ENCODE measurements around the gene MADD.

MADD gene

DNA sequence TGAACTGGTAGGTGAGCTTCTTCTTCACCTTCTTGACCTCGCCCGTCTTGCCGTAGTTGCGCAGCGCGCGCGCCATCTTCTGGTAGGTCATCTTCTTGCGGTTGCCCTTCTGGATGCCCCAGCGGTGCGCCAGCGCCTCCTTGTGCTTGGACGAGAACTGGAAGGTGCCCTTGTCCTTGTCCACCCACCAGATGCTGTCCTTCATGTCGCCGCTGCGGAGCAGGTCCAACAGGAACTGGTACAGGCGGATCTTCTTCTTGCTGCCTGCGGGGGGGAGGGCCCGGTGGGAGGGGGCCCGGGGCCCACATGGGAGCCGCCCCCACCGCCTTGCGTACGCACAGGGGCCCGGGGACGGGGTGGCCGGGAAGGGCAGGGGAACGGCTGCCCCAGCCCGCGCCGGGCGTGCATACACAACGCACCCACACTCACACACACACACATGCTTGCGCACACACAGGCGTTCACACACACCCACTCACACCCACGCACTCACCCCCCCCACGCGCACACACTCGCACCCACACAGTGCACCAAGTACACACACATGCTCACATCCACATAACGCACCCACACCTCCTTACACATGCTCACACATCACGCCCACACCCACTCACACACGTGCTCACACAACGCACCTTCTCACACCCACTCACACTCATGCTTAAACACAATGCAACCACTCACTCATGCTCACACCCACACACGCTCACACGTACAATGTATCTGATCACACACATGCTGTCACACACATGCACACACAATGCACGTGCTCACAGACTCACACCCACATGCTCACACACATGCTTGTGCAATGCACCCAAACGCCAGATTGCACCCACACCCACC, 85.6 kb downstream of the MADD start:
- Mint-ChIP-seq H3K4me3 (peak overlapping the region; percentile 72 to 82 (median 81)), H3K9me3 (no peaks in the 10 kb centered on the region), H3K4me1 (no peaks in the 10 kb centered on the region), H3K36me3 (ENCODE audit: low read depth) (no peaks in the 10 kb centered on the region), H3K27me3 (ENCODE audit: low read depth) (no peaks in the 10 kb centered on the region), H3K27ac (peak overlapping the region in 2 of 3 experiments; percentile 53 to 60)
- TF ChIP-seq, protein P1, sequence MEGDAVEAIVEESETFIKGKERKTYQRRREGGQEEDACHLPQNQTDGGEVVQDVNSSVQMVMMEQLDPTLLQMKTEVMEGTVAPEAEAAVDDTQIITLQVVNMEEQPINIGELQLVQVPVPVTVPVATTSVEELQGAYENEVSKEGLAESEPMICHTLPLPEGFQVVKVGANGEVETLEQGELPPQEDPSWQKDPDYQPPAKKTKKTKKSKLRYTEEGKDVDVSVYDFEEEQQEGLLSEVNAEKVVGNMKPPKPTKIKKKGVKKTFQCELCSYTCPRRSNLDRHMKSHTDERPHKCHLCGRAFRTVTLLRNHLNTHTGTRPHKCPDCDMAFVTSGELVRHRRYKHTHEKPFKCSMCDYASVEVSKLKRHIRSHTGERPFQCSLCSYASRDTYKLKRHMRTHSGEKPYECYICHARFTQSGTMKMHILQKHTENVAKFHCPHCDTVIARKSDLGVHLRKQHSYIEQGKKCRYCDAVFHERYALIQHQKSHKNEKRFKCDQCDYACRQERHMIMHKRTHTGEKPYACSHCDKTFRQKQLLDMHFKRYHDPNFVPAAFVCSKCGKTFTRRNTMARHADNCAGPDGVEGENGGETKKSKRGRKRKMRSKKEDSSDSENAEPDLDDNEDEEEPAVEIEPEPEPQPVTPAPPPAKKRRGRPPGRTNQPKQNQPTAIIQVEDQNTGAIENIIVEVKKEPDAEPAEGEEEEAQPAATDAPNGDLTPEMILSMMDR (IDR thresholded peaks at IDR 0.05; ENCODE audit: unreplicated experiment in 3 of 3), result peak; percentile 90 to 99 (median 91)

DNA sequence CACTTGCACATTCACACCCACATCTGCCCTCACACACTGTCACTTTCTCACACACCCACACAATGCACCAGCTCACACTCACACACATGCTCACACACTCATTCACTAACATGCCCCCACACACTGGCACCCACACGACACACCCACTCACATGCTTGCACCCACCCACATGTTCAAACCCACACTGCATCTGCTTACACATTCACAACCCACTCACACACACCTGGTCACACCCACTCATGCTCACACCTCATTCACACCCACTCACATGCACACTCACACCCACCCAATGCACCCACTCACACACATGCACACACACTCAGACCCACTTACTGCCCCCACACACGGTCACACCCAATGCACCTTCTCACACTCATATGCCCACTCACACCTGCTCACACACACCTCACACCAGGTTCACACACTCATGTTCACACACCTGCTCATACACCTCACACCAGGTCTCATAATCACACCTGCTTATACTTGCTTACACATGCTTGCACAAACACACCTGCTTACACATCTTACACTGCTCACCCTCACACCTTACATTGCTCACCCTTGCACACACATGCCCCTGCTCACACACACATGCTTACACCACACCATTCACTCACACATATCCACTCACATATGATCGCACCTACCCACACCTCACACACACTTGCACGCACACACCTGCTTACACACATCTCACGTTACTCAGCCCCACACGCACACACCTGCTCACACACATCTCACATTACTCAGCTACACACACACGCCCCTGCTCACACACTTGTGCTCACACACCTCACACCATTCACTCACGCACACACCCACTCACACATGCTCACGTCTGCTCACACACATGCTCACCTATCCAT, 86.4 kb downstream of the MADD start:
- Mint-ChIP-seq H3K27me3 (ENCODE audit: low read depth) (no peaks in the 10 kb centered on the region), H3K4me1 (no peaks in the 10 kb centered on the region), H3K36me3 (ENCODE audit: low read depth) (no peaks in the 10 kb centered on the region), H3K9me3 (no peaks in the 10 kb centered on the region), H3K27ac (no peak overlapping the region), H3K4me3 (no peak overlapping the region)
- TF ChIP-seq, protein P1 (IDR thresholded peaks at IDR 0.05; ENCODE audit: unreplicated experiment in 3 of 3), result no peak

- TF ChIP-seq, protein P1 (IDR thresholded peaks at IDR 0.05; ENCODE audit: unreplicated experiment in 3 of 3), result no peak
- Mint-ChIP-seq H3K27ac (no peak overlapping the region), H3K4me3 (no peak overlapping the region), H3K36me3 (ENCODE audit: low read depth) (no peaks in the 10 kb centered on the region), H3K9me3 (no peaks in the 10 kb centered on the region), H3K4me1 (no peaks in the 10 kb centered on the region), H3K27me3 (ENCODE audit: low read depth) (no peaks in the 10 kb centered on the region)
Measured at GRCh38 chr11:47356998-47357329, 87.0 kb downstream of the MADD start.

- no peaks in the 10 kb centered on the region for H3K9me3 Mint-ChIP-seq
- no peaks in the 10 kb centered on the region for H3K36me3 Mint-ChIP-seq (ENCODE audit: low read depth)
- H3K4me1 Mint-ChIP-seq, result no peaks in the 10 kb centered on the region
Measured at GRCh38 chr11:47357985-47358730, 88.2 kb downstream of the MADD start.

DNA sequence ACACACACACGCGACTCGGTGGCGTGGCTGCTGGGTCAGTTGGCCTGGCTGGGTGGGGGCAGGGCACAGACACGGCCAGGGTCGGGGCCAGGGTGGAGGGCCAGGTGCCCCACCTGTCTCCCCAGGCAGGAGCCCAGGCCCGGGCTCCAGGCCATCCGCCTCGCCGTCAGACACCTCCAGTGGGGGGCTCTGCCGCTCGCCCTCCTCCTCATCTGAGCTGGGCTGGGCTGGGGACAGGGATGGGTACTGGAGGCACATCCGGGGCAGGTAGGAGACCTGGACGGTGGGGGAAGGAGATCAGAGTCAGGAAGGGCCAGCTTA, 88.8 kb downstream of the MADD start:
- TF ChIP-seq, protein P1 (IDR thresholded peaks at IDR 0.05; ENCODE audit: unreplicated experiment in 3 of 3), result no peak

More at GRCh38 chr11:47357985-47358730, 88.2 kb downstream of the MADD start:
- TF ChIP-seq, protein P1 (IDR thresholded peaks at IDR 0.05; ENCODE audit: unreplicated experiment in 3 of 3), result no peak
- H3K27ac Mint-ChIP-seq, result no peak overlapping the region
- H3K4me3 Mint-ChIP-seq, result no peak overlapping the region
- no peaks in the 10 kb centered on the region for H3K27me3 Mint-ChIP-seq (ENCODE audit: low read depth)

More for the DNA sequence above, 88.8 kb downstream of the MADD start:
- H3K9me3 Mint-ChIP-seq, result no peaks in the 10 kb centered on the region
- H3K36me3 Mint-ChIP-seq (ENCODE audit: low read depth), result no peaks in the 10 kb centered on the region
- no peaks in the 10 kb centered on the region for H3K27me3 Mint-ChIP-seq (ENCODE audit: low read depth)
- no peak overlapping the region for H3K27ac Mint-ChIP-seq
- no peaks in the 10 kb centered on the region for H3K4me1 Mint-ChIP-seq
- H3K4me3 Mint-ChIP-seq, result no peak overlapping the region
